Gastroesophageal sphincter (tissue), 3 donors: Measurements from ENCODE around the gene ATG7.

ENCODE experiments used
- POLR2A ChIP-seq, 2 donors: fragments of 450-650 bp; IDR thresholded peaks; one replicate each; pipeline ENCODE4 v1.6.1; 2017; ENCODE audit warnings: antibody characterized with exemption in 2 of 2, mild to moderate bottlenecking in 2 of 2, moderate library complexity in 1 of 2
- POLR2AphosphoS5 ChIP-seq: sonication (generic); formaldehyde crosslinking; IDR thresholded peaks from one replicate; pipeline ENCODE4 v1.6.1; 2017; ENCODE audit warnings: antibody characterized with exemption
- TF ChIP-seq, protein P1 (sequence below), 4 experiments: fragments of 200-600 bp in 2 of 4; fragments of 450-650 bp in 2 of 4; sonication (generic) in 1 of 4; IDR thresholded peaks; one replicate each; pipeline ENCODE4 v1.5.1; 2017 to 2019; ENCODE audit warnings: antibody characterized with exemption in 4 of 4, mild to moderate bottlenecking in 2 of 4, moderate library complexity in 2 of 4

GRCh38 chr3:11476735-11477144, 204.5 kb downstream of the ATG7 start:
- TF ChIP-seq, protein P1, sequence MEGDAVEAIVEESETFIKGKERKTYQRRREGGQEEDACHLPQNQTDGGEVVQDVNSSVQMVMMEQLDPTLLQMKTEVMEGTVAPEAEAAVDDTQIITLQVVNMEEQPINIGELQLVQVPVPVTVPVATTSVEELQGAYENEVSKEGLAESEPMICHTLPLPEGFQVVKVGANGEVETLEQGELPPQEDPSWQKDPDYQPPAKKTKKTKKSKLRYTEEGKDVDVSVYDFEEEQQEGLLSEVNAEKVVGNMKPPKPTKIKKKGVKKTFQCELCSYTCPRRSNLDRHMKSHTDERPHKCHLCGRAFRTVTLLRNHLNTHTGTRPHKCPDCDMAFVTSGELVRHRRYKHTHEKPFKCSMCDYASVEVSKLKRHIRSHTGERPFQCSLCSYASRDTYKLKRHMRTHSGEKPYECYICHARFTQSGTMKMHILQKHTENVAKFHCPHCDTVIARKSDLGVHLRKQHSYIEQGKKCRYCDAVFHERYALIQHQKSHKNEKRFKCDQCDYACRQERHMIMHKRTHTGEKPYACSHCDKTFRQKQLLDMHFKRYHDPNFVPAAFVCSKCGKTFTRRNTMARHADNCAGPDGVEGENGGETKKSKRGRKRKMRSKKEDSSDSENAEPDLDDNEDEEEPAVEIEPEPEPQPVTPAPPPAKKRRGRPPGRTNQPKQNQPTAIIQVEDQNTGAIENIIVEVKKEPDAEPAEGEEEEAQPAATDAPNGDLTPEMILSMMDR (IDR thresholded peaks at IDR 0.05): no peak
- TF ChIP-seq POLR2A (IDR thresholded peaks at IDR 0.05) (no peak), POLR2AphosphoS5 (no peak)
